ENCODE measurements around the gene TYK2. TPM values are rescaled to one million over a fixed set of nuclear protein-coding genes. Genes with fewer than 3 reads are reported as not detected.
A peak's percentile ranks its signal among the peaks of the same experiment; 100 is the strongest.

TYK2 gene
- total and polyA plus RNA-seq, 2 of the 4 experiments (the other 2 are of a cell fraction) = 40.9 to 97.9 TPM

DNA sequence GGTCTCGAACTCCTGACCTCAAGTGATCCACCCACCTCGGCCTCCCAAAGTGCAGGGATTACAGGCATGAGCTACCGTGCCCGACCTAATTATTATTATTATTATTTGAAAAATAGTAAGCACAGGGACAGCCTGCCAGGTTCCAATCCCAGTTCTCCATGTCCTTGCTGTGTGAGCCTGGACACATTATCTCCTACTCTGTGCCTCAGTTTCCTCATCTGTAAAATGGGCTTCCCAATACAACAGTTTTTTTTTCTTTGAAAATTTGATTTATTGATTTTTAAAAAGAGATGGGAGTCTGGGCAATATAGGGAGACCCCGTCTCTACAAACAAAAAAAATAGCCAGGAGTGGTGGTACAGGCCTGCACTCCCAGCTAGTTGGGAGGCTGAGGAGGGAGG lies 74.0 kb downstream of the TYK2 start:
- ChIA-PET POLR2A (ENCODE audit: unreplicated experiment) (interaction anchor here (0.5 kb wide), 1 partner anchor 230 kb away, joined by 4 read pairs; no protein-coding TSS in a partner anchor), CTCF (no interaction called here)
- no peak overlapping the region for H3K18ac ChIP-seq (ENCODE audit: low read depth, low read length)
- 0 out of 4 replicates have a peak, but pooled peaks cover 0 to 4% of the 10 kb centered on the region in 2 experiments for H3K79me1 ChIP-seq (ENCODE audit: low read depth in 1 of 2, low read length in 2 of 2)
- H3K36me3 ChIP-seq (ENCODE audit: control insufficient read depth, insufficient read depth, low read length) = peaks cover 10% of the 10 kb centered on the region
- no peak for TF ChIP-seq FOS (IDR thresholded peaks at IDR 0.05; ENCODE audit: low read depth, low read length)
- no peak for TF ChIP-seq CEBPB (IDR thresholded peaks at IDR 0.05; ENCODE audit: low read depth, low read length)
- no peak for TF ChIP-seq POLR2A (IDR thresholded peaks at IDR 0.05; ENCODE audit: low read depth, low read length)
- TF ChIP-seq MAZ (IDR thresholded peaks at IDR 0.05; ENCODE audit: borderline replicate concordance, low read depth, low read length) = no peak
- TF ChIP-seq MXI1 (IDR thresholded peaks at IDR 0.05; ENCODE audit: borderline replicate concordance, low read depth, low read length) = no peak
- no peak for TF ChIP-seq NFE2L2 (IDR thresholded peaks at IDR 0.05; ENCODE audit: low read depth, low read length)
- TF ChIP-seq, protein P1, sequence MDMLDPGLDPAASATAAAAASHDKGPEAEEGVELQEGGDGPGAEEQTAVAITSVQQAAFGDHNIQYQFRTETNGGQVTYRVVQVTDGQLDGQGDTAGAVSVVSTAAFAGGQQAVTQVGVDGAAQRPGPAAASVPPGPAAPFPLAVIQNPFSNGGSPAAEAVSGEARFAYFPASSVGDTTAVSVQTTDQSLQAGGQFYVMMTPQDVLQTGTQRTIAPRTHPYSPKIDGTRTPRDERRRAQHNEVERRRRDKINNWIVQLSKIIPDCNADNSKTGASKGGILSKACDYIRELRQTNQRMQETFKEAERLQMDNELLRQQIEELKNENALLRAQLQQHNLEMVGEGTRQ (IDR thresholded peaks at IDR 0.05; ENCODE audit: low read depth, low read length) = no peak
- TF ChIP-seq, protein P2, sequence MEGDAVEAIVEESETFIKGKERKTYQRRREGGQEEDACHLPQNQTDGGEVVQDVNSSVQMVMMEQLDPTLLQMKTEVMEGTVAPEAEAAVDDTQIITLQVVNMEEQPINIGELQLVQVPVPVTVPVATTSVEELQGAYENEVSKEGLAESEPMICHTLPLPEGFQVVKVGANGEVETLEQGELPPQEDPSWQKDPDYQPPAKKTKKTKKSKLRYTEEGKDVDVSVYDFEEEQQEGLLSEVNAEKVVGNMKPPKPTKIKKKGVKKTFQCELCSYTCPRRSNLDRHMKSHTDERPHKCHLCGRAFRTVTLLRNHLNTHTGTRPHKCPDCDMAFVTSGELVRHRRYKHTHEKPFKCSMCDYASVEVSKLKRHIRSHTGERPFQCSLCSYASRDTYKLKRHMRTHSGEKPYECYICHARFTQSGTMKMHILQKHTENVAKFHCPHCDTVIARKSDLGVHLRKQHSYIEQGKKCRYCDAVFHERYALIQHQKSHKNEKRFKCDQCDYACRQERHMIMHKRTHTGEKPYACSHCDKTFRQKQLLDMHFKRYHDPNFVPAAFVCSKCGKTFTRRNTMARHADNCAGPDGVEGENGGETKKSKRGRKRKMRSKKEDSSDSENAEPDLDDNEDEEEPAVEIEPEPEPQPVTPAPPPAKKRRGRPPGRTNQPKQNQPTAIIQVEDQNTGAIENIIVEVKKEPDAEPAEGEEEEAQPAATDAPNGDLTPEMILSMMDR (conservative IDR thresholded peaks at IDR 0.05; ENCODE audit: low read depth, low read length) = no peak
- no peak for TF ChIP-seq RCOR1 (IDR thresholded peaks at IDR 0.05; ENCODE audit: insufficient replicate concordance, low read length)
- no peak for TF ChIP-seq CHD1 (IDR thresholded peaks at IDR 0.05; ENCODE audit: low read depth, low read length)
- TF ChIP-seq SMC3 (IDR thresholded peaks at IDR 0.05; ENCODE audit: low read depth, low read length) = no peak
- TF ChIP-seq MAFK (IDR thresholded peaks at IDR 0.05; ENCODE audit: low read depth, low read length) = no peak
- no peak for TF ChIP-seq BHLHE40 (IDR thresholded peaks at IDR 0.05; ENCODE audit: low read depth, low read length)
- TF ChIP-seq RAD21 (IDR thresholded peaks at IDR 0.05; ENCODE audit: low read length) = no peak
- TF ChIP-seq RFX5 (IDR thresholded peaks at IDR 0.05; ENCODE audit: low read depth, low read length) = no peak
- TF ChIP-seq, protein P3, sequence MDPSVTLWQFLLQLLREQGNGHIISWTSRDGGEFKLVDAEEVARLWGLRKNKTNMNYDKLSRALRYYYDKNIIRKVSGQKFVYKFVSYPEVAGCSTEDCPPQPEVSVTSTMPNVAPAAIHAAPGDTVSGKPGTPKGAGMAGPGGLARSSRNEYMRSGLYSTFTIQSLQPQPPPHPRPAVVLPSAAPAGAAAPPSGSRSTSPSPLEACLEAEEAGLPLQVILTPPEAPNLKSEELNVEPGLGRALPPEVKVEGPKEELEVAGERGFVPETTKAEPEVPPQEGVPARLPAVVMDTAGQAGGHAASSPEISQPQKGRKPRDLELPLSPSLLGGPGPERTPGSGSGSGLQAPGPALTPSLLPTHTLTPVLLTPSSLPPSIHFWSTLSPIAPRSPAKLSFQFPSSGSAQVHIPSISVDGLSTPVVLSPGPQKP (IDR thresholded peaks at IDR 0.05; ENCODE audit: borderline replicate concordance, low read depth, low read length) = no peak
- no peak overlapping the region for H3K4me3 ChIP-seq (ENCODE audit: insufficient read depth, low read depth, low read length)
- ATAC-seq (ENCODE audit: low read depth) (no peak), DNase-seq (no peak)
- no peak overlapping the region for H2AK9ac ChIP-seq (replicated peaks; ENCODE audit: low read depth, low read length, poor library complexity)
- no peak overlapping the region for H3K4ac ChIP-seq (ENCODE audit: low read depth, low read length)
- dilution Hi-C loops (cut with HindIII; ENCODE audit: low sequenced_read_pairs, unreplicated experiment) = no loop called here
- no peak overlapping the region for H2AFZ ChIP-seq (replicated peaks; ENCODE audit: low read length, poor library complexity)
- peaks cover 10% of the 10 kb centered on the region; the same call in 1 of the 2 replicates for H3K9me1 ChIP-seq (ENCODE audit: insufficient read depth, low read length)
- H3K4me1 ChIP-seq (ENCODE audit: control insufficient read depth, insufficient read depth, low read length) = peaks cover 9% of the 10 kb centered on the region
- no peaks in the 10 kb centered on the region for H4K20me1 ChIP-seq (ENCODE audit: insufficient read depth, low read length)
- no peak overlapping the region; a peak in 1 of 4 replicates for H4K8ac ChIP-seq (ENCODE audit: low read depth in 2 of 2, low read length in 2 of 2)
- H2BK5ac ChIP-seq (ENCODE audit: low read depth, low read length, poor library complexity, severe bottlenecking) = no peak overlapping the region
- no peak overlapping the region for H2BK15ac ChIP-seq (ENCODE audit: low read depth, low read length)
- H2BK20ac ChIP-seq (ENCODE audit: low read depth, low read length) = peak overlapping the region; percentile 35; the same call in 1 of the 2 replicates
- H3K27ac ChIP-seq (ENCODE audit: insufficient read depth, low read length) = no peak overlapping the region
- no peak overlapping the region for H3K9ac ChIP-seq (ENCODE audit: low read depth, low read length)
- intact Hi-C loops (cut with micrococcal nuclease) = no loop called here
- H2BK120ac ChIP-seq (ENCODE audit: low read depth, low read length) = peak overlapping the region; percentile 32; the same call in 1 of the 2 replicates
- H4K91ac ChIP-seq (ENCODE audit: insufficient read depth, low read depth, low read length) = no peak overlapping the region
- no peak overlapping the region for H3K56ac ChIP-seq (ENCODE audit: extremely low read depth, insufficient read depth, low read length)
- no peak overlapping the region for H3K14ac ChIP-seq (replicated peaks; ENCODE audit: low read depth, low read length)
- no TSS peak for BruUV-seq (replicated peaks)
- in situ Hi-C loops (cut with MboI; ENCODE audit: low sequenced_read_pairs) = no loop called here
- no peak overlapping the region for H3K23ac ChIP-seq (ENCODE audit: low read depth, low read length)
- H3K27me3 ChIP-seq (ENCODE audit: control insufficient read depth, insufficient read depth, low read length) = no peaks in the 10 kb centered on the region
- H3K4me2 ChIP-seq (ENCODE audit: low read depth, low read length) = no peak overlapping the region
- H2AK5ac ChIP-seq (ENCODE audit: low read depth, low read length) = no peak overlapping the region
- H4K5ac ChIP-seq (ENCODE audit: low read depth, low read length) = no peak overlapping the region
- WGBS, 2 experiments (ENCODE audit: extremely low coverage in 2 of 2, insufficient read length in 1 of 2) = 100% methylated on average over 1 of the region's 5 CpGs; no CpG with 5 or more reads in 1 of the 2 experiments
- H3K9me3 ChIP-seq (ENCODE audit: control insufficient read depth, insufficient read depth, low read length) = no peaks in the 10 kb centered on the region

Data from IMR-90 (cell line).